ENCODE results near the gene CYP26A1.

The CYP26A1 gene

GRCh38 chr10:93126483-93127052 is 52.9 kb downstream of the CYP26A1 start:
- DNase-seq, result no peak
